ENCODE data around the gene MAPRE2. TPM values are rescaled to one million over a fixed set of nuclear protein-coding genes. Genes with fewer than 3 reads are reported as not detected.

The MAPRE2 gene
- total and polyA plus RNA-seq, 2 donors (not counting 1 experiment from before 2014, with no cell fraction given): 18.5 to 88.1 TPM

GRCh38 chr18:35159782-35160181 is 118.6 kb downstream of the MAPRE2 start:
- H4K20me1 ChIP-seq (ENCODE audit: control insufficient read depth, extremely low read depth, insufficient read depth, low read length): no peaks in the 10 kb centered on the region
- H3K4me1 ChIP-seq (ENCODE audit: control insufficient read depth, extremely low read depth, insufficient read depth, low read length): no peaks in the 10 kb centered on the region
- H3K4me2 ChIP-seq (ENCODE audit: extremely low read depth, insufficient read depth, low read length): no peak overlapping the region
- no peaks in the 10 kb centered on the region for H3K9me3 ChIP-seq (ENCODE audit: control insufficient read depth, insufficient read depth, low read depth, low read length)
- H3K27ac ChIP-seq (ENCODE audit: insufficient read depth, low read length): no peak overlapping the region
- no peak overlapping the region for H3K4me3 ChIP-seq (replicated peaks in 1 of 4; ENCODE audit: control extremely low read depth in 1 of 4, insufficient read depth in 1 of 4, low read depth in 3 of 4, low read length in 4 of 4)
- no peak for DNase-seq (ENCODE audit: low read depth in 2 of 2)
- H3K9ac ChIP-seq (ENCODE audit: insufficient read depth, low read length): no peak overlapping the region
- no peak overlapping the region for H2AFZ ChIP-seq (ENCODE audit: low read length)
- no peaks in the 10 kb centered on the region for H3K27me3 ChIP-seq (ENCODE audit: control insufficient read depth, insufficient read depth, low read length)
- no peaks in the 10 kb centered on the region for H3K79me2 ChIP-seq (ENCODE audit: control insufficient read depth, insufficient read depth, low read length)
- TF ChIP-seq, protein P1, sequence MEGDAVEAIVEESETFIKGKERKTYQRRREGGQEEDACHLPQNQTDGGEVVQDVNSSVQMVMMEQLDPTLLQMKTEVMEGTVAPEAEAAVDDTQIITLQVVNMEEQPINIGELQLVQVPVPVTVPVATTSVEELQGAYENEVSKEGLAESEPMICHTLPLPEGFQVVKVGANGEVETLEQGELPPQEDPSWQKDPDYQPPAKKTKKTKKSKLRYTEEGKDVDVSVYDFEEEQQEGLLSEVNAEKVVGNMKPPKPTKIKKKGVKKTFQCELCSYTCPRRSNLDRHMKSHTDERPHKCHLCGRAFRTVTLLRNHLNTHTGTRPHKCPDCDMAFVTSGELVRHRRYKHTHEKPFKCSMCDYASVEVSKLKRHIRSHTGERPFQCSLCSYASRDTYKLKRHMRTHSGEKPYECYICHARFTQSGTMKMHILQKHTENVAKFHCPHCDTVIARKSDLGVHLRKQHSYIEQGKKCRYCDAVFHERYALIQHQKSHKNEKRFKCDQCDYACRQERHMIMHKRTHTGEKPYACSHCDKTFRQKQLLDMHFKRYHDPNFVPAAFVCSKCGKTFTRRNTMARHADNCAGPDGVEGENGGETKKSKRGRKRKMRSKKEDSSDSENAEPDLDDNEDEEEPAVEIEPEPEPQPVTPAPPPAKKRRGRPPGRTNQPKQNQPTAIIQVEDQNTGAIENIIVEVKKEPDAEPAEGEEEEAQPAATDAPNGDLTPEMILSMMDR (conservative IDR thresholded peaks at IDR 0.05 in 1 of 2, IDR thresholded peaks at IDR 0.05 in 1 of 2; ENCODE audit: low read depth in 1 of 2, low read length in 2 of 2): no peak
- TF ChIP-seq EZH2 (IDR thresholded peaks at IDR 0.05; ENCODE audit: low read length, missing control alignments): no peak
- no peaks in the 10 kb centered on the region for H3K36me3 ChIP-seq (ENCODE audit: control insufficient read depth, insufficient read depth, low read length)

DNA sequence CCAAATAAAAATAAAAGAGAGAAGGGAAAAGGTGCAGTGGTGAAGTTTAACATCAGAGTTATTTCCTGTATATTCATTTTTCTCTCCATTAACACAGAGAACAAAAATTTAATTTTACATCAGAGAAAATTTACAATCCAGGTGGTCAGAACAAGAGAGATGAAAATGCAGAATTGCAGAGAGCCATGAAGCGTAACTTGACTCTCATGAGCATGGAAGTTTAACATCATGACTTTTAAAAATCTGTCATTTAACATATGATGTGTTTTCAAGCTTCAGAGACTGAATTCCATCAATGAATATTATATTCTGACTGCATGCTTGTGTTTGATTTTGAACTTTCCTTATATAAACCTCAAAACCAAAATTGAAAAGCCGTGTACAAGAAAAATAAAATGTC is 120.3 kb downstream of the MAPRE2 start:
- no peak overlapping the region for H3K9ac ChIP-seq (ENCODE audit: insufficient read depth, low read length)
- H3K36me3 ChIP-seq (ENCODE audit: control insufficient read depth, insufficient read depth, low read length): no peaks in the 10 kb centered on the region
- no peaks in the 10 kb centered on the region for H4K20me1 ChIP-seq (ENCODE audit: control insufficient read depth, extremely low read depth, insufficient read depth, low read length)
- H3K4me3 ChIP-seq (replicated peaks in 1 of 4; ENCODE audit: control extremely low read depth in 1 of 4, insufficient read depth in 1 of 4, low read depth in 3 of 4, low read length in 4 of 4): no peak overlapping the region
- H3K79me2 ChIP-seq (ENCODE audit: control insufficient read depth, insufficient read depth, low read length): no peaks in the 10 kb centered on the region
- H3K4me2 ChIP-seq (ENCODE audit: extremely low read depth, insufficient read depth, low read length): no peak overlapping the region
- TF ChIP-seq, protein P1 (conservative IDR thresholded peaks at IDR 0.05 in 1 of 2, IDR thresholded peaks at IDR 0.05 in 1 of 2; ENCODE audit: low read depth in 1 of 2, low read length in 2 of 2): no peak
- no peak for TF ChIP-seq EZH2 (IDR thresholded peaks at IDR 0.05; ENCODE audit: low read length, missing control alignments)
- H3K27ac ChIP-seq (ENCODE audit: insufficient read depth, low read length): no peak overlapping the region
- no peak overlapping the region for H2AFZ ChIP-seq (ENCODE audit: low read length)
- no peaks in the 10 kb centered on the region for H3K27me3 ChIP-seq (ENCODE audit: control insufficient read depth, insufficient read depth, low read length)
- no peaks in the 10 kb centered on the region for H3K4me1 ChIP-seq (ENCODE audit: control insufficient read depth, extremely low read depth, insufficient read depth, low read length)
- no peaks in the 10 kb centered on the region for H3K9me3 ChIP-seq (ENCODE audit: control insufficient read depth, insufficient read depth, low read depth, low read length)
- no peak for DNase-seq (ENCODE audit: low read depth in 2 of 2)

DNA sequence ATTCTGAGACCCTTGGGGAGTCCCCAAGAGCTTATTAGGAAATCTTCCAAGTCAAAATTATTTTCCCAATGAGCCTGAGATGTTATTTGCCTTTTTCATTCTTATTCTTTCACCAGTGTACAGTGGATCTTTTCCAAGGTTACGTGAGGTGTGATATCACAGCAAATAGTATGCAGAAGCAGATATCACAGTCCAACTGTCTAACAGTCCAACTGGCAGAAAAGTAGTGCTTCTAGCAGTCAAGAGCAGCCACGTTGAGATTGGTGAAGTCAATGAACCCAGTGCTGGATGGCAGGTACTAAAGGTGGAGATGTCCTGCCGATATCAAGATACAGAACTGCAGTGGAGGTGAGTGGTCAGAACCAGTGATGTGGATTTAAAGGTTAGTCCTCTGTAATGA is 120.7 kb downstream of the MAPRE2 start:
- Histone ChIP-seq H3K4me1 (ENCODE audit: control insufficient read depth, extremely low read depth, insufficient read depth, low read length) (no peaks in the 10 kb centered on the region), H3K79me2 (ENCODE audit: control insufficient read depth, insufficient read depth, low read length) (no peaks in the 10 kb centered on the region), H3K4me2 (ENCODE audit: extremely low read depth, insufficient read depth, low read length) (no peak overlapping the region), H3K27ac (ENCODE audit: insufficient read depth, low read length) (no peak overlapping the region), H3K9ac (ENCODE audit: insufficient read depth, low read length) (no peak overlapping the region), H3K27me3 (ENCODE audit: control insufficient read depth, insufficient read depth, low read length) (no peaks in the 10 kb centered on the region), H3K4me3 (replicated peaks in 1 of 4; ENCODE audit: control extremely low read depth in 1 of 4, insufficient read depth in 1 of 4, low read depth in 3 of 4, low read length in 4 of 4) (no peak overlapping the region), H3K36me3 (ENCODE audit: control insufficient read depth, insufficient read depth, low read length) (no peaks in the 10 kb centered on the region), H2AFZ (ENCODE audit: low read length) (no peak overlapping the region), H4K20me1 (ENCODE audit: control insufficient read depth, extremely low read depth, insufficient read depth, low read length) (no peaks in the 10 kb centered on the region), H3K9me3 (ENCODE audit: control insufficient read depth, insufficient read depth, low read depth, low read length) (no peaks in the 10 kb centered on the region)
- DNase-seq (ENCODE audit: low read depth in 2 of 2): no peak
- TF ChIP-seq, protein P1 (conservative IDR thresholded peaks at IDR 0.05 in 1 of 2, IDR thresholded peaks at IDR 0.05 in 1 of 2; ENCODE audit: low read depth in 1 of 2, low read length in 2 of 2): no peak
- no peak for TF ChIP-seq EZH2 (IDR thresholded peaks at IDR 0.05; ENCODE audit: low read length, missing control alignments)
